ENCODE results near the gene CMTM7.
"Not testable (repeated sequence)": the region's sequence is repeated elsewhere in the genome, so short reads cannot be mapped to it uniquely, and the experiment has no call there.

- TF ChIP-seq, protein P1, sequence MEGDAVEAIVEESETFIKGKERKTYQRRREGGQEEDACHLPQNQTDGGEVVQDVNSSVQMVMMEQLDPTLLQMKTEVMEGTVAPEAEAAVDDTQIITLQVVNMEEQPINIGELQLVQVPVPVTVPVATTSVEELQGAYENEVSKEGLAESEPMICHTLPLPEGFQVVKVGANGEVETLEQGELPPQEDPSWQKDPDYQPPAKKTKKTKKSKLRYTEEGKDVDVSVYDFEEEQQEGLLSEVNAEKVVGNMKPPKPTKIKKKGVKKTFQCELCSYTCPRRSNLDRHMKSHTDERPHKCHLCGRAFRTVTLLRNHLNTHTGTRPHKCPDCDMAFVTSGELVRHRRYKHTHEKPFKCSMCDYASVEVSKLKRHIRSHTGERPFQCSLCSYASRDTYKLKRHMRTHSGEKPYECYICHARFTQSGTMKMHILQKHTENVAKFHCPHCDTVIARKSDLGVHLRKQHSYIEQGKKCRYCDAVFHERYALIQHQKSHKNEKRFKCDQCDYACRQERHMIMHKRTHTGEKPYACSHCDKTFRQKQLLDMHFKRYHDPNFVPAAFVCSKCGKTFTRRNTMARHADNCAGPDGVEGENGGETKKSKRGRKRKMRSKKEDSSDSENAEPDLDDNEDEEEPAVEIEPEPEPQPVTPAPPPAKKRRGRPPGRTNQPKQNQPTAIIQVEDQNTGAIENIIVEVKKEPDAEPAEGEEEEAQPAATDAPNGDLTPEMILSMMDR (IDR thresholded peaks at IDR 0.05; ENCODE audit: low read depth, low read length) = not testable (repeated sequence)
- TF ChIP-seq EZH2phosphoT487 (IDR thresholded peaks at IDR 0.05; ENCODE audit: low read depth) = not testable (repeated sequence)
These were observed 69.3 kb downstream of the CMTM7 start for GRCh38 chr3:32460817-32461496.

Data from OCI-LY3 (cell line).